ENCODE measurements around the gene OSBPL2. TPM values are rescaled to one million over a fixed set of nuclear protein-coding genes. Genes with fewer than 3 reads are reported as not detected.

The OSBPL2 gene
- total RNA-seq, 1 experiment from 2014 or later, result 41.4 TPM

DNA sequence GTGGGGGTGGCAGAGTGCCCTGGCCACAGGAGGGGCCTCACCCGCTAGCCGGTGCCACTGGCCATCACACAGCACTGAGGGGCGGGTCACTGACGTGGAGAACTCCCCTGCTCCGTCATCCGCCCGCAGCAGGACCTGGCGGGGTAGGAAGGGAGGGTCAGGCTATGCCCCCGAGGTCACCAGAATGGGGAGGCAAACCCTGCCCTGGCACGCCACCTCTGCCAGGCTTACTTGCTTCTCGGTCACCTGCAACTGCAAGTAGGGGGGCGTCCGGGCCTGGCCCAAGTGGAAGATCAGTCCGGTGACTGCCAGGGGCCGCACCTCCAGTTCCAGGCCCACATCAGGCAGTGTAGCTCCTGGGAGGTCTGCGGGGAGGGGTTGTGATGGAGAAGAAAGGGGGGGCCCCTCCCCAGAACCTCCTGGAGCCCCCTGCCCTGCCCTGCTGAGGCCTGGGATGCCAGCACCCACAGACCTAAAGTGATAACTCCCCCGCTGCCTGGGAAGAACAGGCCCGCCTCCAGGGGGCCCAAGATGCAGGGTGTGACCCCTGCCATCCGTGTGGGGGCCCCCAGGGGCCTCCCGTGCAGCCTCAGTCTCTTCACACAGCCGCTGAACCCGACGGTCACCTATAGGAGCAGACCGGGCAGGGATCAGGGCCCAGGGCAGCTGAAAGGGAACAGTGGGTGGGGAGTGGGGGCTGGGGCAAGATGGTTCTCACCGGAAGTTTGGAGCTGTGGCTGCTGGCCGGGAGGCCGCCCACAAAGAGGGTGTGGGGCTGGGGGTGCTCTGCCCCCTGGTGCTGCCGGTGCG is 71.8 kb downstream of the OSBPL2 start:
- in situ Hi-C loops (cut with HindIII; ENCODE audit: low pct_unique_long_range_greater_than_20kb, low sequenced_read_pairs), result no loop called here
- intact Hi-C loops (cut with micrococcal nuclease; ENCODE audit: unreplicated experiment), result no loop called here
- Histone ChIP-seq H3K27ac (ENCODE audit: low read length) (peak overlapping the region; percentile 63), H3K36me3 (ENCODE audit: control insufficient read depth, insufficient read depth, low read length) (peaks cover 11% of the 10 kb centered on the region), H3K27me3 (ENCODE audit: control insufficient read depth, insufficient read depth, low read length) (no peaks in the 10 kb centered on the region), H3K4me3 (ENCODE audit: low read depth in 2 of 2, low read length in 2 of 2) (no peak overlapping the region), H3K4me1 (ENCODE audit: control insufficient read depth, insufficient read depth, low read length) (peaks cover 60% of the 10 kb centered on the region), H3K9me3 (ENCODE audit: control insufficient read depth, insufficient read depth, low read depth, low read length) (no peaks in the 10 kb centered on the region)
- ChIA-PET POLR2A (no interaction called here), CTCF (interaction anchor here (0.6 kb wide), 1 partner anchor 57 kb away, joined by 3 read pairs; the partner anchor contains the start of gene LAMA5)
- DNase-seq (ENCODE audit: low read depth, low spot score), result no peak
- ATAC-seq, result peak; percentile 49
- TF ChIP-seq TCF7L2 (IDR thresholded peaks at IDR 0.05; ENCODE audit: low read depth, low read length) (no peak), SIN3A (IDR thresholded peaks at IDR 0.05; ENCODE audit: borderline replicate concordance, insufficient read depth, low read depth, low read length) (peak; percentile 22; the same call in 1 of the 2 replicates), POLR2AphosphoS5 (IDR thresholded peaks at IDR 0.05; ENCODE audit: low read depth, low read length) (peak; percentile 19; the same call in 1 of the 2 replicates)
- no TSS peak for BruUV-seq (replicated peaks)

DNA sequence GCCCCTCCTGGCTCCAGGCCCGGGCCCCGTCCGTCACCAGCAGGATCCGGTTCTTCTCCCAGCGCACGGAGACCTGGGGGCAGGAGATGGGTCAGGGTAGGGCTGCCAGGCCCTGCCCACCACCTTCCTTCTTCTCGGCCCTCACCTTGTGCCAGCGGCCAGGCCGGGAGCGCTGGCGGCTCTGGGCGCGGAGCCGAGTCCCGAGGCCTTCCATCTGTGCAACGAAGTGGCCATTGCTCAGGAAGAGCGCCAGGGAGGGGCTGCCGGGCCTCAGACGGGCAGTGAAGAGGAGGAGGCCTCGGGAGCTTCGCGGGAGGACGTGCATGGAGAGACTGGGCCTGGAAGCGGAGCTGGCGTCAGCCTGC is 72.4 kb downstream of the OSBPL2 start:
- POLR2A ChIA-PET, result no interaction called here
- Histone ChIP-seq H3K9me3 (ENCODE audit: control insufficient read depth, insufficient read depth, low read depth, low read length) (no peaks in the 10 kb centered on the region), H3K36me3 (ENCODE audit: control insufficient read depth, insufficient read depth, low read length) (peaks cover 12% of the 10 kb centered on the region), H3K27me3 (ENCODE audit: control insufficient read depth, insufficient read depth, low read length) (no peaks in the 10 kb centered on the region), H3K4me3 (ENCODE audit: low read depth in 2 of 2, low read length in 2 of 2) (no peak overlapping the region), H3K27ac (ENCODE audit: low read length) (peak overlapping the region; percentile 63), H3K4me1 (ENCODE audit: control insufficient read depth, insufficient read depth, low read length) (peaks cover 54% of the 10 kb centered on the region)
- in situ Hi-C loops (cut with HindIII; ENCODE audit: low pct_unique_long_range_greater_than_20kb, low sequenced_read_pairs) (no loop called here), intact Hi-C loops (cut with micrococcal nuclease; ENCODE audit: unreplicated experiment) (no loop called here)
- DNase-seq (ENCODE audit: low read depth, low spot score), result no peak
- TF ChIP-seq SIN3A (IDR thresholded peaks at IDR 0.05; ENCODE audit: borderline replicate concordance, insufficient read depth, low read depth, low read length), result no peak
- TF ChIP-seq, protein P1, sequence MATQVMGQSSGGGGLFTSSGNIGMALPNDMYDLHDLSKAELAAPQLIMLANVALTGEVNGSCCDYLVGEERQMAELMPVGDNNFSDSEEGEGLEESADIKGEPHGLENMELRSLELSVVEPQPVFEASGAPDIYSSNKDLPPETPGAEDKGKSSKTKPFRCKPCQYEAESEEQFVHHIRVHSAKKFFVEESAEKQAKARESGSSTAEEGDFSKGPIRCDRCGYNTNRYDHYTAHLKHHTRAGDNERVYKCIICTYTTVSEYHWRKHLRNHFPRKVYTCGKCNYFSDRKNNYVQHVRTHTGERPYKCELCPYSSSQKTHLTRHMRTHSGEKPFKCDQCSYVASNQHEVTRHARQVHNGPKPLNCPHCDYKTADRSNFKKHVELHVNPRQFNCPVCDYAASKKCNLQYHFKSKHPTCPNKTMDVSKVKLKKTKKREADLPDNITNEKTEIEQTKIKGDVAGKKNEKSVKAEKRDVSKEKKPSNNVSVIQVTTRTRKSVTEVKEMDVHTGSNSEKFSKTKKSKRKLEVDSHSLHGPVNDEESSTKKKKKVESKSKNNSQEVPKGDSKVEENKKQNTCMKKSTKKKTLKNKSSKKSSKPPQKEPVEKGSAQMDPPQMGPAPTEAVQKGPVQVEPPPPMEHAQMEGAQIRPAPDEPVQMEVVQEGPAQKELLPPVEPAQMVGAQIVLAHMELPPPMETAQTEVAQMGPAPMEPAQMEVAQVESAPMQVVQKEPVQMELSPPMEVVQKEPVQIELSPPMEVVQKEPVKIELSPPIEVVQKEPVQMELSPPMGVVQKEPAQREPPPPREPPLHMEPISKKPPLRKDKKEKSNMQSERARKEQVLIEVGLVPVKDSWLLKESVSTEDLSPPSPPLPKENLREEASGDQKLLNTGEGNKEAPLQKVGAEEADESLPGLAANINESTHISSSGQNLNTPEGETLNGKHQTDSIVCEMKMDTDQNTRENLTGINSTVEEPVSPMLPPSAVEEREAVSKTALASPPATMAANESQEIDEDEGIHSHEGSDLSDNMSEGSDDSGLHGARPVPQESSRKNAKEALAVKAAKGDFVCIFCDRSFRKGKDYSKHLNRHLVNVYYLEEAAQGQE (IDR thresholded peaks at IDR 0.05; ENCODE audit: insufficient read depth in 1 of 2, low read depth in 2 of 2, low read length in 1 of 2), result no peak
- TF ChIP-seq POLR2AphosphoS5 (IDR thresholded peaks at IDR 0.05; ENCODE audit: low read depth, low read length), result 0 out of 2 replicates have a peak, but pooled peaks have one; percentile 12
- TF ChIP-seq, protein P2, sequence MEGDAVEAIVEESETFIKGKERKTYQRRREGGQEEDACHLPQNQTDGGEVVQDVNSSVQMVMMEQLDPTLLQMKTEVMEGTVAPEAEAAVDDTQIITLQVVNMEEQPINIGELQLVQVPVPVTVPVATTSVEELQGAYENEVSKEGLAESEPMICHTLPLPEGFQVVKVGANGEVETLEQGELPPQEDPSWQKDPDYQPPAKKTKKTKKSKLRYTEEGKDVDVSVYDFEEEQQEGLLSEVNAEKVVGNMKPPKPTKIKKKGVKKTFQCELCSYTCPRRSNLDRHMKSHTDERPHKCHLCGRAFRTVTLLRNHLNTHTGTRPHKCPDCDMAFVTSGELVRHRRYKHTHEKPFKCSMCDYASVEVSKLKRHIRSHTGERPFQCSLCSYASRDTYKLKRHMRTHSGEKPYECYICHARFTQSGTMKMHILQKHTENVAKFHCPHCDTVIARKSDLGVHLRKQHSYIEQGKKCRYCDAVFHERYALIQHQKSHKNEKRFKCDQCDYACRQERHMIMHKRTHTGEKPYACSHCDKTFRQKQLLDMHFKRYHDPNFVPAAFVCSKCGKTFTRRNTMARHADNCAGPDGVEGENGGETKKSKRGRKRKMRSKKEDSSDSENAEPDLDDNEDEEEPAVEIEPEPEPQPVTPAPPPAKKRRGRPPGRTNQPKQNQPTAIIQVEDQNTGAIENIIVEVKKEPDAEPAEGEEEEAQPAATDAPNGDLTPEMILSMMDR (IDR thresholded peaks at IDR 0.05), result no peak
- TF ChIP-seq TCF7L2 (IDR thresholded peaks at IDR 0.05; ENCODE audit: low read depth, low read length), result no peak
- CTCF ChIA-PET, result no interaction called here
- ATAC-seq, result peak; percentile 4
- BruUV-seq (replicated peaks), result no TSS peak

DNA sequence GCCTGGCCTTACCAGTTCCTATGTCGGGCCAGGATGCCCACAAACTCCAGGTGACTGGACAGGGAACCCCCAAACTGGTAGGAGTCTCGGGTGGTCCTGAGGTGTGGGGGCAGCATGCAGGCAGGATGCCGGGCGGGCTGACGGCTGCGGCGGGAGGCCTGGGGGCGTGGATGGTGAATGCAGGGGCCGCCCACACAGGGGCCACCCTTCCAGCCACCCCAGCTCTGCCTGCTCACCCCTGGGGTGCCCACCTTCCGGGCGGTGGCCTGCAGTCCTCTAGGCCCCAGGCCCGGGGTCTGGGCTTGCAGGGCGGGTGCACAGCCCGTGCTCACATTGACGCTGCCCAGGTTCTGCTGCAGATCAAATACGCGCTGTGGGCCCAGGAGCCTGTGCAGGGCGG is 72.8 kb downstream of the OSBPL2 start:
- ChIA-PET CTCF (no interaction called here), POLR2A (no interaction called here)
- Histone ChIP-seq H3K9me3 (ENCODE audit: control insufficient read depth, insufficient read depth, low read depth, low read length) (no peaks in the 10 kb centered on the region), H3K4me1 (ENCODE audit: control insufficient read depth, insufficient read depth, low read length) (peaks cover 50% of the 10 kb centered on the region), H3K4me3 (ENCODE audit: low read depth in 2 of 2, low read length in 2 of 2) (no peak overlapping the region), H3K27ac (ENCODE audit: low read length) (peak overlapping the region; percentile 63), H3K36me3 (ENCODE audit: control insufficient read depth, insufficient read depth, low read length) (peaks cover 16% of the 10 kb centered on the region), H3K27me3 (ENCODE audit: control insufficient read depth, insufficient read depth, low read length) (no peaks in the 10 kb centered on the region)
- no TSS peak for BruUV-seq (replicated peaks)
- ATAC-seq (no peak), DNase-seq (ENCODE audit: low read depth, low spot score) (no peak)
- TF ChIP-seq SIN3A (IDR thresholded peaks at IDR 0.05; ENCODE audit: borderline replicate concordance, insufficient read depth, low read depth, low read length), result no peak
- TF ChIP-seq POLR2AphosphoS5 (IDR thresholded peaks at IDR 0.05; ENCODE audit: low read depth, low read length), result no peak
- TF ChIP-seq, protein P2 (IDR thresholded peaks at IDR 0.05), result no peak
- no peak for TF ChIP-seq TCF7L2 (IDR thresholded peaks at IDR 0.05; ENCODE audit: low read depth, low read length)
- TF ChIP-seq, protein P1 (IDR thresholded peaks at IDR 0.05; ENCODE audit: insufficient read depth in 1 of 2, low read depth in 2 of 2, low read length in 1 of 2), result no peak
- in situ Hi-C loops (cut with HindIII; ENCODE audit: low pct_unique_long_range_greater_than_20kb, low sequenced_read_pairs) (no loop called here), intact Hi-C loops (cut with micrococcal nuclease; ENCODE audit: unreplicated experiment) (no loop called here)
